B cell (primary cell): Measurements from ENCODE around the gene CPPED1. TPM values are rescaled to one million over a fixed set of nuclear protein-coding genes. Genes with fewer than 3 reads are reported as not detected.

Source experiments
- ATAC-seq: fragments of 200-7000 bp; cut with Tn5 transposase; one replicate; pipeline ENCODE4 v1.10.0; 2021; ENCODE audit warnings: low read depth, mild to moderate bottlenecking, moderate number of reproducible peaks, moderate library complexity
- CTCF ChIA-PET: fragments of 350-600 bp; sonication (Branson Sonifier 250); formaldehyde crosslinking; loops from one replicate; lab custom pipeline; 2021; ENCODE audit warnings: antibody characterized with exemption, inconsistent platforms; lab: Charles Lee
- POLR2A ChIA-PET: fragments of 350-600 bp; sonication (Branson Sonifier 250); formaldehyde crosslinking; loops from one replicate; lab custom pipeline; 2021; ENCODE audit warnings: antibody characterized with exemption; lab: Charles Lee
- DNase-seq: peaks from one replicate; pipeline ENCODE4 v3.0.0; 2013
- H2AFZ ChIP-seq: 2 replicates; pipeline ENCODE4 v1.6.1; 2012; ENCODE audit warnings: mild to moderate bottlenecking, low read depth, low read length; ENCODE audit not compliant: insufficient read depth, poor library complexity, severe bottlenecking
- H3K27ac ChIP-seq, 2 donors: 1 replicate in 1 of 2; 2 replicates in 1 of 2; pipeline ENCODE4 v1.5.1; 2012 to 2013; ENCODE audit warnings: low read length in 2 of 2, mild to moderate bottlenecking in 2 of 2, moderate library complexity in 1 of 2
- H3K27me3 ChIP-seq, 4 experiments: fragments of 200-600 bp in 1 of 4; sonication (generic) in 1 of 4; replicated peaks in 1 of 4; 1 replicate in 2 of 4; 2 replicates in 2 of 4; pipeline versions ENCODE4 v1.6.1 to v1.7.0; 2013 to 2016; ENCODE audit warnings: low read length in 3 of 4, mild to moderate bottlenecking in 2 of 4, mixed read lengths in 1 of 4, moderate library complexity in 1 of 4; ENCODE audit not compliant: insufficient read depth in 4 of 4, control insufficient read depth in 3 of 4; ENCODE audit errors: control extremely low read depth in 1 of 4
- H3K36me3 ChIP-seq, 2 experiments: replicated peaks in 1 of 2; 1 replicate in 1 of 2; 2 replicates in 1 of 2; pipeline versions ENCODE4 v1.6.1 to v1.7.1; 2013; ENCODE audit warnings: low read length in 1 of 2; ENCODE audit not compliant: insufficient read depth in 2 of 2, control insufficient read depth in 1 of 2; ENCODE audit errors: control extremely low read depth in 1 of 2, extremely low read depth in 1 of 2
- H3K4me1 ChIP-seq, 2 donors: fragments of 200-600 bp in 1 of 2; sonication (generic) in 1 of 2; 1 replicate in 1 of 2; 2 replicates in 1 of 2; pipeline versions ENCODE4 v1.5.1 to v1.6.1; 2013 to 2017; ENCODE audit warnings: low read length in 2 of 2; ENCODE audit not compliant: control insufficient read depth in 2 of 2, insufficient read depth in 2 of 2
- H3K4me2 ChIP-seq: replicated peaks from 2 replicates; pipeline ENCODE3; 2012; ENCODE audit warnings: mild to moderate bottlenecking, low read depth, low read length; ENCODE audit not compliant: poor library complexity, severe bottlenecking
- H3K4me3 ChIP-seq, 5 experiments: fragments of 200-600 bp in 1 of 5; sonication (generic) in 1 of 5; 1 replicate in 3 of 5; 2 replicates in 2 of 5; pipeline versions ENCODE4 v1.5.1 to v1.7.0; 2011 to 2016; ENCODE audit warnings: low read length in 4 of 5, mild to moderate bottlenecking in 4 of 5, low read depth in 2 of 5, control low read depth in 1 of 5, moderate library complexity in 1 of 5; ENCODE audit not compliant: insufficient read depth in 1 of 5; ENCODE audit errors: control extremely low read depth in 1 of 5, extremely low read depth in 1 of 5
- H3K79me2 ChIP-seq: fragments of 200-600 bp; sonication (generic); one replicate; pipeline ENCODE4 v1.6.0; 2016; ENCODE audit warnings: low read length; ENCODE audit not compliant: control insufficient read depth, insufficient read depth
- H3K9ac ChIP-seq: fragments of 200-600 bp; sonication (generic); 2 replicates; pipeline ENCODE4 v1.6.1; 2017; ENCODE audit warnings: mild to moderate bottlenecking, low read length, moderate library complexity
- H3K9me3 ChIP-seq, 3 donors: one replicate each; pipeline versions ENCODE4 v1.6.1 to v1.7.1; 2013; ENCODE audit warnings: low read length in 2 of 3; ENCODE audit not compliant: control insufficient read depth in 2 of 3, insufficient read depth in 1 of 3; ENCODE audit errors: control extremely low read depth in 1 of 3
- H4K20me1 ChIP-seq: 2 replicates; pipeline ENCODE4 v1.6.0; 2012; ENCODE audit warnings: mild to moderate bottlenecking, low read length; ENCODE audit not compliant: insufficient read depth, control insufficient read depth, poor library complexity, severe bottlenecking
- H3K27ac Mint-ChIP-seq: one replicate; pipeline ENCODE4 v1.8.0; 2021; ENCODE audit warnings: mixed read lengths
- H3K27me3 Mint-ChIP-seq: one replicate; pipeline ENCODE4 v1.8.0; 2021; ENCODE audit warnings: mixed read lengths
- H3K4me1 Mint-ChIP-seq: one replicate; pipeline ENCODE4 v1.8.0; 2021; ENCODE audit warnings: mixed read lengths
- H3K4me3 Mint-ChIP-seq: one replicate; pipeline ENCODE4 v1.8.0; 2021; ENCODE audit warnings: mixed read lengths
- H3K9me3 Mint-ChIP-seq: one replicate; pipeline ENCODE4 v1.8.0; 2022; ENCODE audit warnings: mixed read lengths; ENCODE audit not compliant: insufficient read depth
- EZH2 ChIP-seq: IDR thresholded peaks from 2 replicates; pipeline ENCODE4 v1.6.1; 2012; ENCODE audit warnings: borderline replicate concordance, low read depth, mild to moderate bottlenecking, moderate library complexity, low read length; ENCODE audit not compliant: insufficient read depth, poor library complexity, severe bottlenecking
- WGBS: methylation state at CpG from one replicate; pipeline ENCODE4 v1.1.5; 2013; ENCODE audit warnings: missing lambda C conversion rate; ENCODE audit not compliant: insufficient coverage; 5-methylcytosine and 5-hydroxymethylcytosine counted together
- intact Hi-C: fragments of 100-400 bp; cut with micrococcal nuclease; formaldehyde crosslinking; loops from one replicate; pipeline ENCODE4 v1.10.0; 2022
- polyA plus RNA-seq: library from polyadenylated mRNA; depleted of rRNA; stranded (reverse); fragments of >200 nt; gene quantifications from 2 replicates; pipeline ENCODE4 v1.2.3, GENCODE V29; 2012
- total RNA-seq, 2 donors: library from RNA; stranded (reverse); fragments of 120-200 nt in 1 of 2; gene quantifications; 1 replicate in 1 of 2; 2 replicates in 1 of 2; pipeline versions ENCODE4 v1.2.3 to v1.2.4, GENCODE V29; 2013 to 2022
- TF ChIP-seq, protein P1 (sequence below): fragments of 200-600 bp; IDR thresholded peaks from one replicate; pipeline ENCODE4 v1.8.0; 2022; ENCODE audit warnings: antibody characterized with exemption, mild to moderate bottlenecking

The CPPED1 gene
- total and polyA plus RNA-seq, 2 donors (not counting 1 experiment from before 2014, with no cell fraction given): 5.9 to 11.3 TPM

DNA sequence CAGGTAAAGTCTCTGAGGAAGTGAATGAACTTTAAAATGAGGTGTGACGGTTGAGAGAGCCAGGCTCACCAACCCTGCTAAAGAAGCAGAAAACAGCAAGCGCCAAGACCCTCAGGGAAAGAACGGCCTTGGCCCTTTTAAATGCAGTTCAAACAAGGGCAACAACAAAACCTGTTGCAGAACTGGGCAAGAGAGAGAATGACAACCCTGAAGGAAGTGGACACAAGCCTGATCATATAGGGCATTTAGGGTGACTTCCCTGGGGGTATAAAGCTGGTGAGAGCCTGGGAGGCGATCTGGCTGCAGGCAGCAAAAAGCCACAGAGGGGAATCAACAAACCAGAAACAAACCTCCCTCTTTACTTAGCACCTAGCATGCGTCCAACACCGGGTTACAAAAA lies 1.0 kb downstream of the CPPED1 start:
- ChIA-PET POLR2A (no interaction called here), CTCF (no interaction called here)
- Histone ChIP-seq H3K79me2 (no peaks in the 10 kb centered on the region), H3K4me3 (peak overlapping the region; percentile 68 to 99 (median 73)), H3K9ac (peak overlapping the region; percentile 85), H4K20me1 (no peaks in the 10 kb centered on the region), H3K27me3 (no peaks in the 10 kb centered on the region), H3K9me3 (peaks cover 0 to 17% (median 0%) of the 10 kb centered on the region in 3 donors), H3K27ac (no peak overlapping the region), H3K36me3 (no peaks in the 10 kb centered on the region), H2AFZ (peak overlapping the region; percentile 97), H3K4me2 (peak overlapping the region; percentile 84), H3K4me1 (peaks cover 19 to 24% of the 10 kb centered on the region in 2 donors)
- Mint-ChIP-seq H3K9me3 (no peaks in the 10 kb centered on the region), H3K4me3 (peak overlapping the region; percentile 92), H3K27me3 (no peaks in the 10 kb centered on the region), H3K4me1 (peaks cover 21% of the 10 kb centered on the region), H3K27ac (peak overlapping the region; percentile 93)
- TF ChIP-seq, protein P1, sequence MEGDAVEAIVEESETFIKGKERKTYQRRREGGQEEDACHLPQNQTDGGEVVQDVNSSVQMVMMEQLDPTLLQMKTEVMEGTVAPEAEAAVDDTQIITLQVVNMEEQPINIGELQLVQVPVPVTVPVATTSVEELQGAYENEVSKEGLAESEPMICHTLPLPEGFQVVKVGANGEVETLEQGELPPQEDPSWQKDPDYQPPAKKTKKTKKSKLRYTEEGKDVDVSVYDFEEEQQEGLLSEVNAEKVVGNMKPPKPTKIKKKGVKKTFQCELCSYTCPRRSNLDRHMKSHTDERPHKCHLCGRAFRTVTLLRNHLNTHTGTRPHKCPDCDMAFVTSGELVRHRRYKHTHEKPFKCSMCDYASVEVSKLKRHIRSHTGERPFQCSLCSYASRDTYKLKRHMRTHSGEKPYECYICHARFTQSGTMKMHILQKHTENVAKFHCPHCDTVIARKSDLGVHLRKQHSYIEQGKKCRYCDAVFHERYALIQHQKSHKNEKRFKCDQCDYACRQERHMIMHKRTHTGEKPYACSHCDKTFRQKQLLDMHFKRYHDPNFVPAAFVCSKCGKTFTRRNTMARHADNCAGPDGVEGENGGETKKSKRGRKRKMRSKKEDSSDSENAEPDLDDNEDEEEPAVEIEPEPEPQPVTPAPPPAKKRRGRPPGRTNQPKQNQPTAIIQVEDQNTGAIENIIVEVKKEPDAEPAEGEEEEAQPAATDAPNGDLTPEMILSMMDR: no peak
- no peak for TF ChIP-seq EZH2
- 93% methylated on average over 6 of the region's 6 CpGs for WGBS
- intact Hi-C loops: loop anchor here (5.0 kb wide), 2 partner anchors 345 to 1120 kb away; partner anchors contain the start of gene ERCC4
- ATAC-seq (no peak), DNase-seq (no peak)

DNA sequence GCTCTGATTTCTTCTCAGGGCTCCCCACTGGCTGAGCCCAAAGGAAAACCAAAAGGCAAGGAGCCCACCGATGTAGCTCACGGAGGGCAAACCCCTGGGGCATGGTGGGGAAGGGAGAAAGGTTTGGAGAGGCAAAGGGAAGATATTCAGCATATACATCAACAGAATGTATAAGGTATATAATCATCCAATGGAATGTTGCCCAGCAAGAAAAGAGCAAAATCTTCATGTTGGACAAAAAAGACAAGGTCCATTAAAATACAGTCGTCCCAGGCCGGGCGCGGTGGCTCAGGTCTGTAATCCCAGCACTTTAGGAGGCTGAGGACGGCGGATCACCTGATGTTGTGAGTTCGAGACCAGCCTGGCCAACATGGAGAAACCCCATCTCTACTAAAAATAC lies 1.6 kb downstream of the CPPED1 start:
- peak overlapping the region; percentile 34 for H3K4me2 ChIP-seq
- no peaks in the 10 kb centered on the region for H4K20me1 ChIP-seq
- ChIA-PET POLR2A (no interaction called here), CTCF (interaction anchor here (1.1 kb wide), 1 partner anchor 18 kb away, joined by 5 read pairs; no protein-coding TSS in a partner anchor)
- Mint-ChIP-seq H3K27me3 (no peaks in the 10 kb centered on the region), H3K27ac (peak overlapping the region; percentile 76), H3K4me3 (peak overlapping the region; percentile 92), H3K4me1 (peaks cover 21% of the 10 kb centered on the region), H3K9me3 (no peaks in the 10 kb centered on the region)
- peaks cover 0 to 17% (median 0%) of the 10 kb centered on the region in 3 donors for H3K9me3 ChIP-seq
- ATAC-seq: no peak
- H3K27ac ChIP-seq: no peak overlapping the region
- TF ChIP-seq EZH2: no peak
- TF ChIP-seq, protein P1: no peak
- H3K4me3 ChIP-seq: peak overlapping the region in 2 of 5 experiments; percentile 0 to 4
- no peaks in the 10 kb centered on the region for H3K27me3 ChIP-seq
- DNase-seq: no peak
- no peaks in the 10 kb centered on the region for H3K79me2 ChIP-seq
- peak overlapping the region; percentile 25 for H2AFZ ChIP-seq
- H3K36me3 ChIP-seq: no peaks in the 10 kb centered on the region
- peaks cover 19 to 24% of the 10 kb centered on the region in 2 donors for H3K4me1 ChIP-seq
- intact Hi-C loops: loop anchor here (5.0 kb wide), 2 partner anchors 345 to 1120 kb away; partner anchors contain the start of gene ERCC4
- WGBS: 100% methylated on average over 4 of the region's 9 CpGs
- H3K9ac ChIP-seq: no peak overlapping the region
